K562 (cell line): Measurements from ENCODE around the gene TMEM151A. TPM values are rescaled to one million over a fixed set of nuclear protein-coding genes. Genes with fewer than 3 reads are reported as not detected.
A peak's percentile ranks its signal among the peaks of the same experiment; 100 is the strongest.

Experiments
- ATAC-seq: fragments of 200-7000 bp; cut with Tn5 transposase; 3 replicates; pipeline ENCODE4 v1.9.1; 2020; ENCODE audit warnings: moderate library complexity
- BruUV-seq: library from RNA; stranded (reverse); fragments of 400-500 nt; replicated peaks from 2 replicates; lab custom pipeline; 2021; lab: Mats Ljungman, UMichigan
- CTCF ChIA-PET: fragments of 300-600 bp; formaldehyde crosslinking; extraction: SDS; loops from one replicate; lab custom pipeline; 2021; ENCODE audit warnings: low intra/inter-chr PET ratio; lab: Yijun Ruan, JAX
- POLR2A ChIA-PET: fragments of 300-600, 350-650 bp; sonication (Branson Sonifier 250); formaldehyde crosslinking; extraction: SDS; loops from one replicate; lab custom pipeline; 2021; ENCODE audit warnings: antibody characterized with exemption, inconsistent platforms; lab: Yijun Ruan, JAX
- DNase-seq, 4 experiments: peaks; one replicate each; pipeline versions ENCODE4 v3.0.0 to v3.0.0-alpha.2; 2011 to 2018; ENCODE audit warnings: low spot score in 3 of 4, mixed read lengths in 3 of 4; ENCODE audit errors: extremely low read depth in 1 of 4
- FAIRE-seq: peaks from 2 replicates; lab custom pipeline; 2011; peaks lifted over from hg19 to GRCh38; lab: Jason Lieb, UNC
- H2AFZ ChIP-seq: 2 replicates; pipeline ENCODE4 v1.6.0; 2011; ENCODE audit warnings: low read depth, low read length, control low read depth, inconsistent platforms
- H3K27ac ChIP-seq: fragments of 200-600 bp; 3 replicates; pipeline ENCODE4 v1.8.0; 2011; ENCODE audit warnings: low read depth, mild to moderate bottlenecking, control low read depth, inconsistent platforms, low read length, moderate library complexity, mixed read lengths; ENCODE audit errors: extremely low read depth
- H3K27me3 ChIP-seq, 2 experiments: fragments of 300-600 bp in 1 of 2; 2 replicates in 1 of 2; 3 replicates in 1 of 2; pipeline versions ENCODE4 v1.6.0 to v1.8.0; 2011; ENCODE audit warnings: inconsistent platforms in 2 of 2, low read length in 2 of 2, mild to moderate bottlenecking in 1 of 2, mixed read lengths in 1 of 2, moderate library complexity in 1 of 2; ENCODE audit not compliant: control insufficient read depth in 2 of 2, insufficient read depth in 2 of 2
- H3K36me3 ChIP-seq: fragments of 300-600 bp; 3 replicates; pipeline ENCODE4 v1.8.0; 2011; ENCODE audit warnings: mild to moderate bottlenecking, low read length, inconsistent platforms; ENCODE audit not compliant: control insufficient read depth, insufficient read depth
- H3K4me1 ChIP-seq, 2 experiments: fragments of 200-600 bp in 1 of 2; replicated peaks in 1 of 2; 2 replicates in 1 of 2; 3 replicates in 1 of 2; pipeline versions ENCODE4 v1.5.1 to v1.8.0; 2011; ENCODE audit warnings: inconsistent platforms in 2 of 2, low read length in 2 of 2, mild to moderate bottlenecking in 1 of 2, mixed read lengths in 1 of 2, moderate library complexity in 1 of 2; ENCODE audit not compliant: control insufficient read depth in 2 of 2, insufficient read depth in 2 of 2
- H3K4me2 ChIP-seq: 2 replicates; pipeline ENCODE4 v1.6.1; 2011; ENCODE audit warnings: low read length, control low read depth, inconsistent platforms, mixed read lengths; ENCODE audit not compliant: insufficient read depth
- H3K4me3 ChIP-seq: fragments of 200-600 bp; sonication (generic), shearing (Covaris generic); 2 replicates; pipeline ENCODE4 v1.5.1; 2016; ENCODE audit warnings: control low read depth, inconsistent platforms
- H3K79me2 ChIP-seq: fragments of 200-600 bp; 3 replicates; pipeline ENCODE4 v1.8.0; 2011; ENCODE audit warnings: low read length, inconsistent platforms; ENCODE audit not compliant: control insufficient read depth, insufficient read depth
- H3K9ac ChIP-seq, 2 experiments: 2 replicates each; pipeline versions ENCODE4 v1.6.0 to v1.6.1; 2011; ENCODE audit warnings: low read depth in 2 of 2, low read length in 2 of 2, control low read depth in 1 of 2, inconsistent platforms in 1 of 2, mild to moderate bottlenecking in 1 of 2, mixed read lengths in 1 of 2; ENCODE audit not compliant: insufficient read depth in 1 of 2
- H3K9me1 ChIP-seq: one replicate; pipeline ENCODE4 v1.6.0; 2011; ENCODE audit warnings: inconsistent platforms, mild to moderate bottlenecking, low read length, moderate library complexity; ENCODE audit not compliant: control insufficient read depth, insufficient read depth
- H3K9me3 ChIP-seq: replicated peaks from 2 replicates; pipeline ENCODE4 v1.5.1; 2011; ENCODE audit warnings: low read depth, low read length, inconsistent platforms; ENCODE audit not compliant: control insufficient read depth, insufficient read depth
- H4K20me1 ChIP-seq: replicated peaks from 2 replicates; pipeline ENCODE4 v1.6.1; 2011; ENCODE audit warnings: low read length, inconsistent platforms, mixed read lengths; ENCODE audit not compliant: control insufficient read depth, insufficient read depth
- ASH1L ChIP-seq: fragments of 450-650 bp; IDR thresholded peaks from 2 replicates; pipeline ENCODE4 v1.6.1; 2018; ENCODE audit warnings: borderline replicate concordance, mild to moderate bottlenecking, low read depth; ENCODE audit not compliant: partially characterized antibody
- CBFA2T3 ChIP-seq: fragments of 450-650 bp; IDR thresholded peaks from 2 replicates; pipeline ENCODE4 v1.6.1; 2017
- NFRKB ChIP-seq: fragments of 450-650 bp; IDR thresholded peaks from 2 replicates; pipeline ENCODE4 v1.6.1; 2016; ENCODE audit warnings: low read depth
- NFXL1 ChIP-seq: fragments of 450-650 bp; formaldehyde crosslinking; IDR thresholded peaks from 2 replicates; pipeline ENCODE4 v1.4.0; 2021; ENCODE audit warnings: mild to moderate bottlenecking
- NR1H2 ChIP-seq: sonication (generic); formaldehyde crosslinking; IDR thresholded peaks from 2 replicates; pipeline ENCODE4 v1.4.0; 2020; ENCODE audit warnings: mild to moderate bottlenecking, missing genetic modification reagents
- PHTF2 ChIP-seq: fragments of 250-450 bp; sonication (Bioruptor Pico); IDR thresholded peaks from 2 replicates; pipeline ENCODE4 v1.5.0; 2021; ENCODE audit warnings: mild to moderate bottlenecking
- TAF1 ChIP-seq: IDR thresholded peaks from 2 replicates; pipeline ENCODE4 v1.6.1; 2011; ENCODE audit warnings: mild to moderate bottlenecking, low read length, moderate library complexity; ENCODE audit not compliant: insufficient read depth, control insufficient read depth, severe bottlenecking; ENCODE audit errors: extremely low read depth
- USF1 ChIP-seq: sonication (generic); formaldehyde crosslinking; IDR thresholded peaks from 2 replicates; pipeline ENCODE4 v1.9.0; 2022; ENCODE audit warnings: mild to moderate bottlenecking, missing genetic modification reagents
- USF2 ChIP-seq: sonication (generic); formaldehyde crosslinking; IDR thresholded peaks from 2 replicates; pipeline ENCODE4 v1.5.0; 2020; ENCODE audit warnings: missing genetic modification reagents
- WGBS: fragments of 100-300 bp; shearing (Covaris generic); methylation state at CpG from one replicate; pipeline ENCODE4 v1.1.6; 2016; ENCODE audit warnings: low coverage, mixed read lengths; ENCODE audit not compliant: insufficient coverage; ENCODE audit errors: missing lambda C conversion rate; 5-methylcytosine and 5-hydroxymethylcytosine counted together
- in situ Hi-C: fragments of 300-500 bp; cut with MboI; formaldehyde crosslinking; loops from 4 replicates; pipeline ENCODE4 v1.15.0; 2018; ENCODE audit warnings: inconsistent platforms, mixed read lengths
- intact Hi-C: fragments of 100-400 bp; cut with micrococcal nuclease; formaldehyde crosslinking; loops from 2 replicates; pipeline ENCODE4 v1.14.2; 2022
- polyA plus RNA-seq, 8 experiments: library from polyadenylated mRNA; depleted of rRNA in 4 of 8; stranded (reverse) in 5 of 8; unstranded in 3 of 8; fragments of >200 nt; fragmentation: Nextera tagmentation in 2 of 8; fragmentation: Illumina TruSeq in 1 of 8; extraction: Ambion mirVana in 2 of 8; extraction: Trizol in 1 of 8; gene quantifications; 2 replicates each; pipeline versions ENCODE4 v1.2.1 to v1.2.3, GENCODE V29; 2011 to 2014; ENCODE audit warnings: inconsistent platforms in 1 of 8, missing spikeins in 1 of 8
- total RNA-seq, 7 experiments: library from RNA; depleted of rRNA in 6 of 7; stranded (reverse); fragments of >200 nt in 6 of 7; fragmentation: Illumina TruSeq in 2 of 7; extraction: Trizol in 2 of 7; gene quantifications; 2 replicates each; pipeline versions ENCODE4 v1.2.1 to v1.2.3, GENCODE V29; 2011 to 2021; ENCODE audit warnings: low replicate concordance in 1 of 7

Gene TMEM151A
- total and polyA plus RNA-seq, 9 of the 15 experiments (the other 6 are each of a cell fraction or from before 2014, with no cell fraction given): not detected

DNA sequence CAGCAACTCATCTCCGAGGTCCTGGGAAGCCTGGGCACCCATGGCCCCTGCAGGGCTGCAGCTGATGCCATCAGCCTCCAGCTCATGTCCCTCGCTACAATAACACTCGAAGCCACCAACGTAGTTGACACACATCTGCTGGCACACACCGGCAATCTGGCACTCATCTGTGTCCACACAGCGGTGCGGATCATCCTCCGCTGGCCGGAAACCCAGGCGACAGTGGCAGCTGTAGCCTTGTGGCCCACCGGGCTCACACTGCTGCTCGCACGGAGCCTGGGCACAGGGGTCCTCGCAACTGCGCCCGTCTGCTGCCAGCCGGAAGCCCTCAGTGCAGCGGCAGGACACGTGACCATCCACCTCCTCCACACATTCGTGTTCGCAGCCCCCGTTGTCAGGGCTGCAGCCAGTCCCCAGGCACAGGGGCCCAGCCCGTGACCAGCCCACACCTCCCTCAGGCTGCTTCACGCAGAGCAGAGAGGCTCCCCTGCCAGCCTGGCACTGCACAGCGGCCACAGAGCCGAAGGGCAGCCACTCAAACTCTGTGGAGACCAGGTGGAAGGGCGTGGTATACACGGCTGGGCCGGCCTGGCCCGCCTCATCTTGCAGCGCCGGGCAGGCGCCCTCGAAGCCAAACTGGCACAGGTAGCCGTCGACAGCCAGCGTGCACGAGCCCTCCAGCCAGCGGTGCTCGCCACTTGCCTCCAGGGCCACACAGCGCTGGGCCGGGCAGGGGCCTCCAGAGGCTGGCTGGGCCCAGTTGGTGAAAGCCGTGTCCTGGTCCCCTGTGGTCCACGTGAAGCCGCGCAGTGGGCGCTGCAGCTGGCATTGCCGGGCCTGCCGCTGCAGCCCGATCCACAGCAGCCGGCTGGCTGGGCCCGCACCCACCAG, 24.5 kb downstream of the TMEM151A start:
- Histone ChIP-seq H3K4me2 (no peak overlapping the region), H2AFZ (no peak overlapping the region), H3K4me1 (peaks cover 9 to 66% of the 10 kb centered on the region in 2 experiments), H3K27me3 (no peaks in the 10 kb centered on the region), H3K4me3 (no peak overlapping the region), H3K36me3 (no peaks in the 10 kb centered on the region), H3K79me2 (no peaks in the 10 kb centered on the region), H3K9me1 (no peaks in the 10 kb centered on the region), H3K27ac (no peak overlapping the region), H3K9me3 (no peaks in the 10 kb centered on the region), H4K20me1 (no peaks in the 10 kb centered on the region), H3K9ac (peak overlapping the region in 1 of 2 experiments; percentile 50; a peak in 2 of 4 replicates)
- intact Hi-C loops: no loop called here
- ChIA-PET CTCF (no interaction called here), POLR2A (interaction anchor here (0.5 kb wide), 1 partner anchor 11 kb away, joined by 3 read pairs; no protein-coding TSS in a partner anchor)
- TF ChIP-seq NR1H2: no peak
- no peak for TF ChIP-seq NFXL1
- no peak for TF ChIP-seq PHTF2
- TF ChIP-seq USF2: peak; percentile 45
- TF ChIP-seq CBFA2T3: no peak
- peak; percentile 72 for TF ChIP-seq USF1 (CRISPR knock-in tag)
- TF ChIP-seq NFRKB: no peak
- TF ChIP-seq TAF1: no peak
- no peak for TF ChIP-seq ASH1L
- no peak for DNase-seq
- 67% methylated on average over 43 of the region's 52 CpGs for WGBS
- no TSS peak for BruUV-seq
- no peak for FAIRE-seq
- in situ Hi-C loops: no loop called here
- ATAC-seq: no peak
